GM21360 (cell line): ENCODE data around the gene CYTH3.
"Not testable (repeated sequence)": the region's sequence is repeated elsewhere in the genome, so short reads cannot be mapped to it uniquely, and the experiment has no call there.

ENCODE experiments used
- ATAC-seq: cut with Tn5 transposase; IDR thresholded peaks from one replicate; pipeline ENCODE4 v1.9.1; 2021; ENCODE audit warnings: mild to moderate bottlenecking, moderate library complexity; ENCODE audit not compliant: unreplicated experiment

CYTH3 gene

DNA sequence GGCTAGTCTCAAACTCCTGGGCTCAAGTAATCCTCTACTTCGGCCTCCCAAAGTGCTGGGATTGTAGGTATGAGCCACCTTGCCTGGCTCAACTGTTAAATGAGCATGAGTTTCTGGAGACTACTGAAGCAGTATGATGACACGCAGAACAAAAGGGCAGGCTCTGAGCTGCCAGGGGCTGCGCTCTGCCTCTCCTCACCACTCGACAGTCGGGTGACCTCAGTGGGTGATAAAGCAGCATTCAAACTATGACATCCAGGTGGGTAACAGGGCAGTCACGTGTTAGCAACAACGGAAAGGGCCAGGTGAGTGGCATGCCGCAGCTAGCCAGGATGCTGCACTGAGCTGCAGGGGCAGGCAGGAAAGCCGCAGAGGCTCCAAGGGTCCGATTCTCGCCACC lies 71.5 kb downstream of the CYTH3 start:
- no peak for ATAC-seq

DNA sequence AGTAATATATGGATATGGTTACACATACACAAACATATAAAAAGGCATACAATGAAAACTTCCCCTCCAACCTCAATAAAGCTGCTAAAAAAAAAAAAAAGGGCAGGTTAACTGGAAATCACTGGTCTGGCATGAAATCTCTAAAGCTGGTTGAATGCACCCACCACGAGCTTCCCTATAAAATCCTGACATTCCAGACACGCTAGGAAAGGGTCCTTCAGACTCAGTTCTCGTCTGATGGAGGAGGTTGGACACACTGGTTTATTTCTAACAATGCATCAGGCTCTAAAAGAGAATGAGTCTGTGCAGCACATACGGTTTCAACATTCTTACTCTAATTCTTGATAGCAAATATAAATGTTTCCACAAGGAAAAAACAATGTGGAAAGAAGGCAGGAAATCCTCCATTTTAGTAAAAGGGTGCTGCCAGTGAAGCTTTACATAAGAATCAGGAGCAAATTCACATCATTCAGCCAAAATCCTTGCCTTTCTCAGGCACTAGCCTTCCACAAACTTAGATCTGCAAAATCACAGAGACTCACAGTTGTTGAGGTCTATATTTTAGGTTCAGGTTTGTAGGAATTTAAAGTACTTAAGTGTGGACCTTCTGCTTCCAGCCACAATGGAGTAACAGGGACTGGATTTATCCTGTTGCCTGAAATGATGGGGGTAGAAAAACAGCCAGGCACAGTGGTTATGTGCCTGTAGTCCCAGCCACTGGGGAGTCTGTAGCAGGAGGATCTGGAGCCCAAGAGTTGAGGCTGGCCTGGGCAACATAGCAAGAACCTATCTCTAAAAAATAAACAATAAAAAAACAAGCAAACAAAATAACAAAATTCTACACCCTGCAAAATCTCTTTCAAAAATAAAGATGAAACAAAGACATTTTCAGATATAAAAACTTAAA lies 73.5 kb downstream of the CYTH3 start:
- no peak for ATAC-seq

DNA sequence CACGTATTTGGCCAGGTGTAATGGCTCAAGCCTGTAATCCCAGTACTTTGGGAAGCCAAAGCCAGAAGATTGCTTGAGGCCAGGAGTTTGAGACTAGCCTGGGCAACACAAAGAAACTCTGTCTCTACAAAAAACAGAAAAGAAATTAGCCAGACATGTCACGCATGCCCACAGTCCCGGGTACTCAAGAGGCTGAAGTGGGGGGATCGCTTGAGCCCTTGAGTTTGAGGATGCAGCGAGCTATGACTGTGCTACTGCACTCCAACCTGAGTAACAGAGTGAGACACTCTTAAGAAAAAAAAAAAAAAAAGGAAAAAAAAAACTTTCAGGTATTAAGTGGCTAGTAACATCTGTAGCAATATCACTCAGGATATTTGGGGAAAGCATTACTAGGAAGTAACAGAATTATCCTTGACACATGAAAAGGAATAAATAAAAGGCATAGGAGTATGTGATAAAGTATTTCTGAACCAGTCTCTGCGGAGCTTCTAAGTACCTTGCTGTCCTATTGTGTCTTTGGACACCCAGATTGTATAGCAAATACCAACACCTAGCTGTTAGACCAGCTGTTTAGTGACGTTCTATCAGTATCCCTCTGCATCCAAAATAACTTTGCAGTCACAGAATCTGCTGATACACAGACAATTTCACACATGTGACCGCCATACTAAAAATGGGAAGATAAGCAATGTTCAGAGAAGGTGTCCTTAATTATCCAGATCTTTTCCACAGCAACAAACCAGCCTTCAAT lies 74.4 kb downstream of the CYTH3 start:
- ATAC-seq: no peak

DNA sequence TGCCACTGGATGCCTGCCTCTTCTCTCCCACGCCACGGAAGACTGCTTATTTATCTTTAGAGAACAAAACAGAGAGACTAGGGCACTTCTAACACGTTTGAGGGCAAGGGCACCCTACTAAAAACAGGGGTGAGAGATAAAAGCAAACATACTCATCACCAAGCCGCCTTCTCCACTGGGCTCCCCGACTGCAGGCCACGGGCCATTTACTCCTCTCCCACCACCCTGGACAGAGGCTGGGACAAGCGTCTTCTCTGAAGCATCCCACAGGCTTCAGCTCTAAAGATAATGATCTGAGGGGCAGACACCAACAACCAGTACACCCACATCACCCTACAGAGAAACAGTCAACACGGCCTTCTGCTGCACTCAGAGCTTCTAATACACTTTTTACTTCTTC lies 78.7 kb downstream of the CYTH3 start:
- ATAC-seq: no peak

DNA sequence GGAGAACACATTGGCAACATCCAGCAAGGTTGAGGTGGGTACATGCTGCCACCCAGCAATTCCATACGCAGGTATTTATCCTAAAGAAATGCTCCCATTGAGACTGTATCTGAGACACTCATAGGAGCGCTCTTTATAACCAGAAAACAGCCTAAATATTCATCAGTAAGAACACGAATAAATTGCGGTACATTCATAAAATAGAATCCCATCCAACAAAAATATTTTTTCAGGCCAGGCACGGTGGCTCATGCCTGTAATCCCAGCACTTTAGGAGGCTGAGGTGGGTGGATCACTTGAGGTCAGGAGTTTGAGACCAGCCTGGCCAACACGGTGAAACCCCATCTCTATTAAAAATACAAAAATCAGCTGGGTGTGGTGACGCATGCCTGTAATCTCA lies 81.9 kb downstream of the CYTH3 start:
- ATAC-seq: not testable (repeated sequence)

DNA sequence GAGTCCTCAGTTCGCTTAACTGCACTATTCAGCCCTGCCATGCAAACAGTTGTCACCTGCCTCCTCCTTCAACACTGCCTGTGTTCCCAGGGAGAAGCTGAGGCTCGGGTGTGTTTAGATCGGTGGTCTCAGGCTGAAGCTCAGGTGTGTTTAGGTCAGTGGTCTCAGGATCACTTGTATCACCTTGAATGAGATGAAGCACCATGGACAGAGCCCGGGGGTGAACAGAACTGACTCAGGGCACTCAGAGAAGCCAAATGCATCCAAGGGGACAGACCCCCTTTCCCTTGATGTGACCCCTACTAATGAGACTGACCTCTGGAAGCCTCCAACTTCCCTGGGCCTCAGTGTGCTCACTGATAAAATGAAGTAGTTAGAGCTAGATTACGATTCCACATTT lies 84.0 kb downstream of the CYTH3 start:
- ATAC-seq: no peak

DNA sequence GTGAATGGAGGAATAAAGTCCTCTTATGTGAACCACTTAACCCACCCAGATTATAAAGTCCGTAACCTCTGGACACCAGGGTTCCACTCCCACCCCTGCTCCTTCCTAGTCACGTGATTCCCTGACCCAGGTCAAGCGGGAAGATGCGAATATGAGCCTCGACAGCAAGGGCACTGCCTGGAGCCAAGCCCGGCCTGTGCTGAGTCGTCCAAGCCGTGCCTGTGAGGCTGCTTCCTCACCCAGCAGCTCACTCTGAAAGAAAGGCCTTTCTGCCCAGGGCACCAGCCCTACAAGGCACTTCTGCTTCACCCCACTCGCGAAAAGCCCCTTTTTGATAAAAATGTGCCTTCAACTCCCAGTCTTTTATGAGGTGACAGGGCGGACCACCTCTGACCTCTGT lies 85.8 kb downstream of the CYTH3 start:
- ATAC-seq: no peak

DNA sequence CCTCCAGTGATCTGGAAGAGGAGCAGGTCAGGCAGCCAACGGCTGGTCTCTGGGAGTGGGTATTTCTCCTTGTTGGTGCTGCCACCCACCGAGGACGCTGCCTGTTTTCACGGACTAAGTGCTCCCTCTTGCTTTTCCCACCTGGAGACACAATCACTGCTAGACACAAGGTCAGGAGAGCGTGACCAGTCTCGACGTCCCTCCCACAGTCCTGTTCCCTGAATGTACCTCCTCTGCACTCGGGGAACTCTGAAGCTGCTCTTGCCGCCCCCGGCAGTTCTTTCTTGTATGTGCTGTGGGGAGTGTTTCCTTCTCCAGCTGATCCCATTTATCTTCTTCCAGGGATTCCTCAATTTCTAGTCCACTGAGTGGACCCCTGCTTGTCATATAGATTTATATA lies 89.4 kb downstream of the CYTH3 start:
- ATAC-seq: no peak

DNA sequence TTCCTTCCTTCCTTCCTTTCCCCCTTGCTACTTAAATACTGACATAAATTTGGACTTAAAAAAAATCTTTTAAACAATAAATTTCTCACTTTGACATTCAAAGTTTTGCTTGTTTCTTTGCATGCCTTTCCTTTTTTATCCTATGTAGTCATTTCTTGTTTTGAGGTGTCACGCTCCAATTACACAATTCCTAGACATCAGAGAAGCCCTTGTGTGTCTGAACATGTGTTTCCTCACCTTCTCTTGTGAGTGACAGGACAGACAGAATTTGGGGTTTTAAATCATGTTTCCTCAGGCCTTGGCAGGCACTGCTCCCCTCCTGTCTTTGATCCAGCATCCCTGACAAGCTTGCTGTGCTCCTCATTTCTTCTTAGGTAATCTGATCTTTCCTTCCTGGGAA lies 91.3 kb downstream of the CYTH3 start:
- no peak for ATAC-seq

DNA sequence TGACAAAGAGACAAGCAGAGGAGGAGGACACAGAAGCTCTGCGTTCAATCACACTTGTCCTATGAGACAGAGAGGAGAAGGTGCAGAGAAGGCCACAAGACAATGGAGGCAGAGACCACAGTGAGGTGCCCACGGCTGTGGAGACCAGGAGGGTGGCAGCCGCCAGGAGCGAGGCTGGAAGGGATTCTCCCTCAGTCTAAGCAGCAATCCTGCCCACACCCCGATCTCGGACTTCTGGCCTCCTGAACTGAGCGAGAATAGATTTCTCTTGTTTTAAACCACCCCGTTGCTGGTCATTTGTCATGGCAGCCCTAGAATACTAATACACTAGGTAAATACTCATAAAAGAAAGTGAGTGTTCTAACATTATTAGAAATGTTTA lies 92.1 kb downstream of the CYTH3 start:
- no peak for ATAC-seq

DNA sequence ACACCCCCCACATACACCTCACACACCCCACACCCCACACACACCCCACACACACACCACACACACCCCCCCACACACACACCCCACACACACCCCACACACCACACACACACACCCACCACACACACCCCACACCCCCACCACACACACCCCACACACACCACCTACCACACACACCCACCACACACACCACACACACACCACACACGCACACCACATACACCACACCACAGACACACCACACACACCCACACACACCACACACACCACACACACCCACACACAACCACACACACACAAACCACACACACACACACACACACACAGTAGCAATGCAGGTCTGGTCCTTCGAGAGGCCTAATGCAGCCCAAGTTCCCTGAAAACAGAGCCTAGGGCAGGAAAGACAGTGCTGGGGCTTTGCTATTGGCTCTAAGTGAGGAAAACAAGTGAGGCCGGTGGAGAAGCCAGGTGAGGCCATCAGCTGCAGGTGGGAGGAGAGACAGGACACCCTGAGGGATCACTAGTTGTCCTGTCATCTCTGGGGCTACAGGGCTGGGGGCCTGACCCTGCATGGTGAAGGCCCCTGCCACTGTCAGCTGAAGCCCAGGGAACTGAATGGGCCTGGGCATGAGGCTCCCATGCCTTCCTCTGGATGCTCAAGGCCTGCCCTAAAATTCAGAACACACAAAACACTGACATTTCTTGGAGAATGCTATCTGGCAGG lies 92.6 kb downstream of the CYTH3 start:
- ATAC-seq: no peak

DNA sequence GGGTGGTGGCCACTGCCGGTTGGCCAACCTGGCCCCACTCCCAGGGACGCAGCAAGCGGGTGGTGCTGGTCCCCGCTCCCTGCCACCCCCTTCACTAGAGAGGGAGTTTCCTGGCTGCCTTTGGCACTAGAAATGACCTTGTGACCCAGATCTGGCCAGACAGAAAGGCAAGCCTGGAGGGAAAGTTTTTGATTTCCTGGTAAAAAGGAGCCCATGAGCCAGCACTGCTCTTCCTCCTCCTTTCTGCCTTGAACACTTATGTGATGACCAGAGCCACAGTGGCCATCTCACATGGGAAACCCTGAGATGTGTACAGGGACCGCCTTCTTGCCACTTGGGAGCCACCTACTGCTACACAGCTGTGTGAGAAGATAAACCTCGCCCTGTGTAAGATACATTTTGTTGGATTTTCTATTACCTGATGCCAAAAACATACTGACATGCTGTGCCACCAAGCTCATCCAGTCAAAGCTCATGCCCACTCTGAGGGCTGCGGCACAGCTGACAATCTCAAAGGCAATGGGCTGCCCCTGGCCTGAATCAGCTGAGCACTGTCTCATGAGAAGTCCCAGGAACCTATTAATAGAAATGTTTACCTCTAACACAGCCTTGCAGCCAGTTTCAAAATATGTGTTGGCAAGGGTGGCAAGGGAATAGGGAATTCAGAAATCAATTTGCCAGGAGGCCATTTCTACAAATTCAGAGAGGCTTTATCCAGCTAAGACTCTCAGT lies 94.0 kb downstream of the CYTH3 start:
- no peak for ATAC-seq

DNA sequence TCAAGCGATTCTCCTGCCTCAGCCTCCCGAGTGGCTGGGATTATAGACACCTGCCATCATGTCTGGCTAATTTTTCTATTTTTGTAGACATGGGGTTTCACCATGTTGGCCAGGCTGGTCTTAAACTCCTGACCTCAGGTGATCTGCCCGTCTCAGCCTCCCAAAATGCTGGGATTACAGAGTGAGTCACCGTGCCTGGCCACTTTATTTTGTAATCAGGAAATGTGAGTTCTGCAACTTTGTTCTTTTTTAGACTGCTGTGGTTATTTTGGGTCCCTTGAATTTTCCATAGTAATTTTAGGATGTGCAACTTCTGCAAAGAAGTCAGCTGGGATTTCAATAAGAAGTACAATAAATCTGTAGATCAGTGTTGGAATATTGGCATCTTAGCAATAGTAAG lies 96.8 kb downstream of the CYTH3 start:
- ATAC-seq: no peak

DNA sequence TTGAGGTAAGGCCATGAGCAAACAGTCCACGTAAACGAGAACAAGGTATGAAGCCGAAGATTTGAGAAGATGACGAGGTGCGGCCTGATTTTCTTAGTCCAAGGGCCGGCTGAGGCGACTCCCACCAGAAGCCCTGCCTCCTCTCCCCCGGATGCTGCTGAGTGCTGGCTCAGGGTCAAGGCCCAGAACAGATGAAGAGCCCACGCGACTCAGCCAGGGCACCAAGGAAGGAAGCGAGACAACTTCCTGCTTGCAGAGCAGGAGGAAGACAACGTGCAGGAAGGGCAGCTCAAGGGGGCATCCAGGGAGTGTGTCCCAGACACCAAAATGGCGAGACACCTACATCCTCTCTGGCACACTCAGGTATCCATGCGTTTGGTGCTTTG lies 99.5 kb downstream of the CYTH3 start:
- ATAC-seq: no peak

DNA sequence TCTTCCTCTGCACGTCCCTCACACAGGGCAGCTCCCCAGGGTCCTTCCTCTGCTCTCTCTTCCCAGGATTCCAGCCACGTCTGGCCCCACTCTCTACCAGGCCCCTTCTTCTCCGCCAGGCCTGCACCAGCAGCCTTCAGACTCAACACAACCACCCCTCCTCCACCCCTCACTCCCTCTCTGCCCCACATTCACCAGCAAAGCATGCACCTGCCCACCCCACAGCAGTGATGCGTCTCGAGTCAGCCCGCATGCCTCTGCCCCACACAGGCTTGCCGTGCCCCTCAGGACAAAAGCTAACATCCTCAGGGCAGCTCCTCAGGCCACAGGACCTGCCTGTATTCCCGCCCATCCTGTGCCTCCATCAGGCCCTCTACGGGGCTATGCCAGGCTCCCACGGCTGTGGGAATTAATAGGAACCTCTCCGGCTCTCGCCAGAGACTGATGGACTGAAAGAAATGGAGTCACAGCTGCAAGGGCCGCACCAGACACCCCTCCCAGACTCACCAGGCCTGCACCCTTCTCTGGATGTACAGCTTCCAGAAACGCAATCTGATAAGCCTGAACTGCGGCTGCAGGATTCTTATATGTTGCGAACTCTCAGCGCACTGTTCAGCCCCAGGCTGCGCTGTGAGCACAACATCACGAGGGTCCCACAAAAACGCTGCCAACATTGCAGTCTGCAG lies 100.1 kb downstream of the CYTH3 start:
- no peak for ATAC-seq

DNA sequence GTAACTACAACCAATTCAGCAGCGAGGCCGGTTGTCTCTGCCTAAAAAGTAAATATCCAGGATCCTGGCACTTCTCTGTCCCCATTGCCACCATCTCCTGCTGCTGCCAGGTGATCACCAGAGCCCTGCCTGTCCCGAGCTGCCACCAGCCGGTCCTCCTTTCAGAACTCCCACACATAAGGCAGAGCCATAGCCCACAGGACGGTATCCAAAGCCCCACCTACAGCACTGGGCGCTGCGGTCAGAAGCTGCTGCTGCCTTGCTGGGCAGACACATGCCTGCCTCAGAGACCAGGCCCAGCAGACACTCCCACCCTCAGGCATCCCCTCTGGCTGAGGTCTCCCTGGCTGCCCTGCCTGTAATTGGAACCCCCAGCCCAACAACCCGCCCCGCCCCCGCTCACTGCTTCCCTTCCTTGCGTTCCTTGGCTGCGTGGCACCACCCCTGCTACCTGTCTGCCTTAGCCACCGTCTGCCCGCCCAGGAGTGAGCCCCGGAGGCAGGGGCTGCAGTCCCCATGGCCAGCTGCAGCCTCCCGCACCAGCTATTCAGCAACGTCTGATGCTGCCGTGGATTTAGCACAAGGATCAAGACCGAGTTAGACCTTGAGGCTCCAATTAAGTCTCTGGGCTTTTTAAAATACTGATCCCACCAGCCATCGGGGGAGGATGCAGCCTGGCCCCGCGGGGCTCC lies 100.7 kb downstream of the CYTH3 start:
- no peak for ATAC-seq

DNA sequence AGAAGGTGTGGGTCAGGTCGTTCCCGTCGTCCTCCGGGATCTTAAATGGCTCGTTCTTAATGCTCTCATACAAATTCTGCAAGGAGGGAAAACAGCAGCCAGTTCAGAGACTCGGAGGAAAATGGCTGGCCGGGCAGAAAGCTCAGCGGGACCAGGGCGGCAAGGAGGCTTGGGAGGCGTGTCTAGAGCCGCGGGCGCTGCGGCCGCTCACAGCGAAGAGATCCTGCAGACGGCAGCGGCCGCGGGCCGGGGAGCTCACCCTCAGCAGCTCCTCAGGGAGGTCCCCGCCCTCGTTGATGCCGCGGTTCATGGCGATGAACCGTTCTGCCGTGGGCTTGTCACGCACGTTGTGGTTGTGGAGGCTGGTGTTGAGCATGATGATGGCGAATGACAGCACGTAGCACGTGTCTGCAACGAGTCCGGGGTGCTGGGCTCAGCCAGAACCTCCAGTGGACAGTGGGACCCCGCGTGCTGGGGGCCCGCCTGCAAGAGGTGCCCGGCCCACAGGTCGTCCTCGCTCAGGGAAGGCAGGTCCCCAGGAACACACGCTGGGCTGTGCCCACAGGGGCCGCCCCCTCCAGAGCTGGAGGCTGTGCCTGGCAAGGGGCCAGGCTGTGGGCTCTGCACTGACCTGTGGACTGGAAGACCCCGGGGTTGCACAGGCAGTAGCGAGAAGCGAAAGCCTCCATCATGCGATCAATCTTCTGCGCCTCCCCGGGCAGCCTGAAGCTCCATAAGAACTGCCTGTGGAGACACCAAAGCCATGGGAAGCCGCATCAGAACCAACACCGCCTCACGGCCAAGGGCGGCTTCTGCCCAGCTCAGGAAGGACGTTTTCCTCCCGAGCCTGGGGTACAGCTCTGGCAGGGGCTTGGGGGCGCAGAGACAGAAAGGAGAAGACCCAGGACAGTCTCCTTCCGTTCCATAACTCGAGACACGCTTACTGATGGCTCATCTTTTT lies 101.6 kb downstream of the CYTH3 start:
- no peak for ATAC-seq

DNA sequence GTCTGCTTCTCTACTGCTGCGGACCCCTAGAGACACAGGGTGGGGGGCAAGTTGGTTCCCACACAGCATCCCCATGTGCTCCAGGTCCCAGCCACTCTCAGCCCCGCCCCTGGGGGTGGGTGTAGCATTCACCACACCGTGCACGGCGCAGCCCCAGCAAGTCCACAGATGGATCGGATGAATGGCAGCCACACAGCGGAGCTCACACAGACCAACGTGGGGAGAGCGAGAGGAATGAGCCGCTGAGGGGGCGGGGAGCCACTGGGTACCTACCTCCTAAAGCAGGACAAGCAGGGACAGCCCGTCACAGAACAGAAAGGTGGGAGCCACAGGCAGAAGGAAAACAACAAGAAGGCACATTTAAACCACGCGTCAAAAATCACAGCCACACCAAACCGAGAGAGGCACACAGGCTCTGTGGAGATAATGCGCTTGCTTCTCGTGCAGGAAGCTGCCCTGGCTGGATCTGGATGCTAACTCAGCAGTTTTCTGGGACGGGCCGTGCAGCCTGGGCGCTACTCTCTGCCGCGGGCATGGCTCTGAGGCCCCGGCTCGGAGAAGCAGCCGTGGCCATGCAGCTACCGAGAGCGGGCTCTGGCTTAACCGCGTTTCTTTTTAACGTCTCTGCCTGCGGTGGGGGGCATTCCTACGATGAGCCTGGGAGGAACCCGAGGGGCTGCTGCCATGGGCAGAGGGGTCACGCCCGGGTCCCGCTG lies 102.5 kb downstream of the CYTH3 start:
- ATAC-seq: no peak
